Gastroesophageal sphincter (tissue), 3 donors: ENCODE results near the gene ARHGAP19.

Source experiments
- CTCF ChIP-seq, 4 experiments: fragments of 200-600 bp in 2 of 4; fragments of 450-650 bp in 2 of 4; sonication (generic) in 1 of 4; IDR thresholded peaks; one replicate each; pipeline ENCODE4 v1.5.1; 2017 to 2019; ENCODE audit warnings: antibody characterized with exemption in 4 of 4, mild to moderate bottlenecking in 2 of 4, moderate library complexity in 2 of 4
- EP300 ChIP-seq: sonication (generic); formaldehyde crosslinking; IDR thresholded peaks from one replicate; pipeline ENCODE4 v1.6.1; 2017; ENCODE audit warnings: antibody characterized with exemption, mild to moderate bottlenecking
- POLR2A ChIP-seq, 2 donors: fragments of 450-650 bp; IDR thresholded peaks; one replicate each; pipeline ENCODE4 v1.6.1; 2017; ENCODE audit warnings: antibody characterized with exemption in 2 of 2, mild to moderate bottlenecking in 2 of 2, moderate library complexity in 1 of 2
- POLR2AphosphoS5 ChIP-seq: sonication (generic); formaldehyde crosslinking; IDR thresholded peaks from one replicate; pipeline ENCODE4 v1.6.1; 2017; ENCODE audit warnings: antibody characterized with exemption

DNA sequence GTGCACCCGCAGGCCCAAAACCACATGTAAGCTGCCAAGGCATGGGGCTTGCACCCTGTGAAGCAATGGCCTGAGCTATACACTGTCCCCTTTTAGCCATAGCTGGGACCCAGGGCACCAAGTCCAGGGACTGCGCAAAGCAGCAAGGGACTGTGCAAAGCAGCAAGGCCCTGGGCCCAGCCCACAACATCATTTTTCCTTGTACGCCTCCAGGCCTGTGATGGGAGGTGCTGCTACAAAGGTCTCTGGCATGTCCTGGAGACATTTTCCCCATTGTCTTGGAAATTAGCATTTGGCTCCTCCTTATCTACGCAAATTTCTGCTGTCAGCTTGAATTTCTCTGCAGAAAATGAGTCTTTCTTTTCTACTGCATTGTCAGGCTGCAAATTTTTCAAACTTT lies 24.8 kb downstream of the ARHGAP19 start:
- TF ChIP-seq POLR2A (IDR thresholded peaks at IDR 0.05) (no peak), EP300 (no peak), CTCF (IDR thresholded peaks at IDR 0.05) (no peak), POLR2AphosphoS5 (no peak)
